UCSD-AML1 (cell line): Measurements from ENCODE around the gene DNER.

Experiments used
- DNase-seq: peaks from one replicate; lab custom pipeline; 2025; ENCODE audit not compliant: unreplicated experiment; lab: John Stamatoyannopoulos, UW

Gene DNER

DNA sequence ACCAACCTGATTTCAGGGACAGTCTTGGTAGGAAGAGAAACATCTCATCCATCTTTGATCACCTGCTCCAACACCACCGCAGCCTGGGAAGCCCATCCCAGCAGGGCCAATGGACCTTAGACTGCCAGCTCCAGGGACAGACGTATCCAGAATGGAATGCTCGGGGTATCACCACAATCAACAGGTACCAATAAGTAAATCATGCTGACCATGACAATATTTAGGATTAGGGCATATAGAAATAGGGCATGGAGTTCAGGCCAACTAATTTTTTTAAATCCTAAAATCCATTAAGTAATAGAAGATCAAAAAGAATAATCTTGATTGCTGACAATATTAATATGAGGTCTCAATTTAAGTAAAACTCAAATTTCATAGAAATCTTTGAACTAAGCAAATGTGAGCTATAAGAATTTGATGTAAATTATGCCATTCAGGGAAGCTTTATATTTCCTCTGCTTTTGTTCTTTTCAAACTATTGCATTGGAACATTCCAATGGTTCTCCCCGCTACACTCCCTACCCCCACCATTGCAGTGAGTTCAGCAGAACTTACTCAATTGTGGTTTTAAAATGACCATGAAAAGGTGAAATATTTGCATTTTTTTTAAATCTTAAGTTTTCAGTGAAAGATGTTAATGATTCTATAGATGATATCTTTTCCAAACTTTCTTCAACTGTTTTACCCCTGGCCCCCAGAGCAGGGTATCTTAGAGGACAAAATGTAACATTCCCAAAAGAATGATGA is 138.6 kb downstream of the DNER start:
- DNase-seq = no peak

GRCh38 chr2:229572507-229573271 is 141.7 kb downstream of the DNER start:
- no peak for DNase-seq

GRCh38 chr2:229571243-229571642 is 143.1 kb downstream of the DNER start:
- DNase-seq = no peak

DNA sequence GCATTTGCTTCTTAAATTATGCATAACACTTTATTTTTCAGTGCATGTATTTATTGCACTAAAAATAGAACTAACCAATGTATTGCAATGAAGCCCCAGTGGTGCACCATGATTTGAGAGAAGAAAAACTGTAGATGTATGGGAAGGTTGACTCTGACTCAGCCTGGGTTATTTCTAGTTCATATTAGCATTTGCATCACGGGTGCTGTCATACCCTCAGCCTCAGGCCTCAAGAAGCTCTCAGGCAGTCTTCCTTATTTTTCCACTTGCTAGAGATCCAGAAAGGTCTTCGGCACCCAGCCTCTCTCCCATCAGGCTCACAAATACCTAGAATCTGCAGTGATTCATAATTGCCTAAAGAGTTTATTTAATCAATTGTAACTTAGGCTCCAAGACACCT is 148.0 kb downstream of the DNER start:
- no peak for DNase-seq

GRCh38 chr2:229564300-229564907 is 150.0 kb downstream of the DNER start:
- DNase-seq = no peak

- DNase-seq = no peak
These were observed 151.0 kb downstream of the DNER start for GRCh38 chr2:229563388-229563787.

DNA sequence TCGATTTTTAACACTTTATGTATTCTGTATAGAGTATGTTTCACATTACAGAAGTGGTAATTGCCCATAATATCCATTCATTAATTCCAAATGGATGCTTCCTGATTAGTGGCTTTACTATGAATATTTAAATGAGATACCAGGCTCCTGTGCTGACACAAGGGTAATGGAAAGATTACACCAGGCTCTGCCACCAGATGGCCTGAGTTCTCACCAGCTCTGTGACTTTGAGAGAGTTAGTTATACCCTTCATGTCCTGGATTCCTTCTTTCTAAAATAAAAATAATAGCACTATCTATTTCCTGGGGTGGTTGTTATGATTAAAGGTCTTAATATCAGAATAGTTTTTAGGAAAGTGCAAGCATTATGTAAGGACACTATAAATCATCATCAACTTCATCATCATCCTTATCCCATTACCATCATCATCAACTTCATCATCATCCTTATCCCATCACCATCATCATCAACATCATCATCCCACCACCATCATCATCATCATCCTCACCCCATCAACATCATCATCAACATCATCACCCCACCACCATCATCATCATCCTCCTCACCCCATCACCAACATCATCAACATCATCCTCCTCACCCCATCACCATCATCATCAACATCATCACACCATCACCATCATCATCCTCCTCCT is 151.8 kb downstream of the DNER start:
- DNase-seq = no peak

DNA sequence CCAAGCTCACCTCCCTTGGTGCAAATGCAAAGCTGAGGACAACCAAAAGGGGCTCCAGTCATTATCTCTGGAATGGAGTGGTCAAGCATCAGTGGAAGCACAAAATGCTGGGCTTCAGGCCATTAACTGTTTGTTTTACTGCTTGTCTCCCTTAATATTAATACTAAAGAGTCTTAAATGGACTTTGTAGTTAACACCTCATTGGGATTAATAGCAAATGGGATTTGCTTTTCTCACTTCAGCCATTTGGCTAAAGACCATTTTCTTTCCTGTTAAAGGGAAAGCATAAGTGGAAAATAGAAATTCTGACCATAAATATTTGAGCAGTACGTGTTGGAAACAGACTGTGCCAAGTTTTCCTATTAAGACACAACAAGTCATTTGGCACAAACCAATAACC is 154.4 kb downstream of the DNER start:
- no peak for DNase-seq

GRCh38 chr2:229553091-229553490 is 161.3 kb downstream of the DNER start:
- no peak for DNase-seq

DNA sequence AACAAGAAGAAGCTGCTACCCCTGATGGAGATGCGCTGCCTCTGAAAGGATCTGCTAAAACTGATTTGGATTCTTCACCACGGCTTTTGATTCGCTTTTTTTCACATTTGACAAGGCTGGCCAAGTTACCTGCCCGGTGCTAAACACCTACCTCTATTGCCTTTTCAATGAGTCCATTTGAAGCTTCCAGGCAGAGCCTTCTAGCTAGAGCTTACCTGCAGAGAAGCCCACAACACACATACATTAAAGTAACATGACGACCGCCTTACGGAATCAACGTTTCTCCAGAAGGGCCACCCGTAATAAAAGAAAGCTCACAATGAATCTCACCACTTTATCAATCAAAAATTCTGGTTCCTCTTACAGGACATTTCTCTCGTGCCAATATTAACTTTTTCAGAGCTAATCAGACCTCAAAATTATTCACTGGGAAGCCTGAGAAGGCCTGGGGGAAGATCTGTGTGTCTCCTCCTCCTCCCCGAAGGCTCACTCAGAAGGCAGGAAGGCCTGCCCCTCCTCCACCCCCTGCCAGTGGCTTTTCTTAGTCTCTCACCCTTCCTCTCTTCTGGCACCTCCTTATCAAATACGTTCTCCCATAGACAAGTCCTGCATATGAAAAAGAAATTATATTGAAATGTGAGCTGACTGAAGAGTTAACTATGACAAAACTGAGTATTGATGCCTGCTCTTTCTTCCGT is 171.0 kb downstream of the DNER start:
- no peak for DNase-seq

DNA sequence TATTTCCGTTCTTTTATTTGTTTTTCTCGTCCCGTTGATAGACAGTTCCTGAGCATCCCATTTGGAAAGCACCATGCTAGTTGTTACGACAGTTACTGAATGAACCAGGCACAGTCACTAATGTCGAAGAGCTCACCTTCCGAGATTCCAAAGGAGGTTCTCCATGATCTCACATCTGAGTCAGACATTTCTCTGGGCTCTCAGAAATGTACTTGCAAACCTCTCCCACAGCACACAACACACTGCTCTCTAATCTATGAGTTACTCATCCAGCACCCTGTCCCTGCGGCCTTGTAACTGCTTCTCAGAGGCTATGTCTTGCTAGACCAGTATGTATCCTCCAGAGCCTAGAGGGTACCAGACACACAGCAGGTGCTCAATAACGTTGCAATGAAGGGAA is 174.7 kb downstream of the DNER start:
- DNase-seq = no peak

DNA sequence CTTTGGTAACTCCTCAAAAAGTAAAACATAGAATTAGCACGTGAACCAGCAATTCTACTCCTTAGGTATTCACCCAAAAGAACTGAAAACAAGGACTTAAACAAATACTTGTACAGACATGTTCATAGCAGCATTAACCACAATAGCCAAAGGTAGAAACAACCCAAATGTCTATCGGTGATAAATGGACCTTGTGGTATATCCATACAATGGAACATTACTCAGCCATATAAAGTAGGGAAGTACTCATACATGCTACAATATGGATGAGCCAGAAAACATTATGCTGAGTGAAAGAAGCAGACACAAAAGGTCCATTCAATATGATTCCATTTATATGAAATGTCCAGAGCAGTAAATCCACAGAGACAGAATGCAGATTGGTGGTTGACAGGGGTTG is 182.8 kb downstream of the DNER start:
- DNase-seq = no peak

DNA sequence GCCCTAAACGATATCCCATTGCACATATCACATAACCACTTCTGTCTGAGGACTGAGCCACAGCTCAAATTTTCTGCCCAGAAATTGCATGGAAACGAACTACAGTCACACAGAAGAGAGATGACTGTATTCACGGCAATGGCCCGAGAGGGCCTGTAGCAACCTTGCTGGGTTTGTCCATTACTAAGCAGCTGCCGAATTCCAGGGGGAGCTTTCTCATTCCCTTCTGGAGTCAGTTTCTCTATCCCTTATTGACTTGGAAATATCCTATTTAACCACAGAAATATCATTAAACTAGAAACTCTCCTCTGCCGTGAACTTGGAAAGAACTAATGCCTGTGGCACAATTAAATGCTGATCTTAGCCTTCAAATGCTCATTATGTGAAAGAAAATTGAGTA is 183.9 kb downstream of the DNER start:
- no peak for DNase-seq

DNA sequence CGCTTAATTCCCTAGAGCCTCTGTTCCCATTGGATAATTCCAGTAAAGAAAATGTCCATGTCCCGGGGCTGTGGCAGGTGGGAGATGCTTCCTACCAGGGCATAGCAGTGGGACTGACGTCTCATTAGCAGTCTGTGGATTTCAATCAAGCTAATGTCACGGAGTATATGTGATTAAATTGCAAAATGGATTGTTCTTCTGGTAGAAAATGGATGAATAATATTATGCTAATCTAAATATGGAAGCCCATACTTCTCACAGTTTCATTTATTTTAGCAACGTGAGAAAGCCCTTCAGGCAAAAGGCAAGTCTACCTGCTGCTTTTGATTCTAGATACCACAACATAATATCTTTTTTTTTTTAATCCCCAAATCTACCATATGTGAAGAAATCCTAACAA is 185.5 kb downstream of the DNER start:
- DNase-seq = no peak

GRCh38 chr2:229526951-229527350 is 187.4 kb downstream of the DNER start:
- no peak for DNase-seq

GRCh38 chr2:229524799-229525198 is 189.6 kb downstream of the DNER start:
- no peak for DNase-seq

- no peak for DNase-seq
These were observed 190.7 kb downstream of the DNER start for GRCh38 chr2:229523663-229524062.

DNA sequence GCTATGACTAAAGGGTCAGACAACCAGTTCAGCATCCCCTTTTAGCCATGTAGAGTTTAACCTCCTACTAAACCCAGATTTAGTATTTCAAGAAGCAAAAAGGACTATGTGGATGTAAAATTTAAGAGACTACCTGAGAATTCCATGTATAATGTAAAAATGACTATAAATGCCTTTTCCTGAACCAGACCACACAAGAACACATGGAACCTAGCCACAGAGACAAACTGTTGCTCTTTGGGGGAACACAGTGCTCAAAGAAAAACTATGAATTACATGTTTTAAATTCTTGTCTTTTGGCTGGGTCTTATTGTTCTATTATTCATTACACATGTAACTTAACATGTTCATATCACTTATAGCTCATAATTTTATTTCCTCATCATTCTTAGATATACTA is 192.8 kb downstream of the DNER start:
- DNase-seq = no peak

- no peak for DNase-seq
These were observed 193.7 kb downstream of the DNER start for GRCh38 chr2:229520691-229521096.

DNA sequence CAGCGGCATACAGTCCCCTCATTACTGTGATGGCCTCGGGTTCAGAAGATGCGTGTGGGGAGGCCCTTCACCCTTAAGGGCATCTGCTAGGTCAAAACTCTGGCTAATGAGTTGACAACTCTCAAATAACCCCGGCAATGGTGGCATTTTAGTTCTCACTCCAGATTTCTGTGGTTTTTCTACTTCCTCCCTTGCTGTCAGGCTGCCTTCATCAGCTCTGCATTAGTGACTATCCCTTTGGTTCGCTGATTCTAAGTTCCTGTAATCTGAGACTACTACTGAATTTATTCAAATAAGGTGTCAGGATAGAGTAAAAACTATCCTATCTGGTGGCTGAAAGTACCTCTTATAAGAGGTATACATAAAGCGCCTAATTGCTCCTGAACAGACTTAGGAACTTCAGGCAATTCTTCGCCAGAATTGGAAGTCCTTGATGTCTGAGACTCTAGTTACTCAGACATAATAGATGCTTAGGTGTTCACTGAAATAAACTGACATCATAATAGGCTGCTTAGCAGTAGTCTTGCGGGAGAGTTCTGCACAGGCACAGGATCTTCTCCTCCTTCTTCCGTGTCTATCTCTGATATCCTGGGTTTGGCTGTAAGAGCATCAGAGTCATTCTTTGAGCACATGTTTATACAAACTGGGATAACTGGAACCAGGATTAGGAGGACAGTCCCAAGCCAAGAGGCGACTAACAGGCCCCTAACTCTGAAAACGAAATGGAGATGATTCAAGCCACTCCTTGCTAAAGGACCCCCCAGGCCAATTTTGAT is 194.5 kb downstream of the DNER start:
- DNase-seq = no peak
